Measurements from ENCODE around the gene GOLGA8B.
"Not testable (repeated sequence)": the region's sequence is repeated elsewhere in the genome, so short reads cannot be mapped to it uniquely, and the experiment has no call there.

GOLGA8B gene, protein sequence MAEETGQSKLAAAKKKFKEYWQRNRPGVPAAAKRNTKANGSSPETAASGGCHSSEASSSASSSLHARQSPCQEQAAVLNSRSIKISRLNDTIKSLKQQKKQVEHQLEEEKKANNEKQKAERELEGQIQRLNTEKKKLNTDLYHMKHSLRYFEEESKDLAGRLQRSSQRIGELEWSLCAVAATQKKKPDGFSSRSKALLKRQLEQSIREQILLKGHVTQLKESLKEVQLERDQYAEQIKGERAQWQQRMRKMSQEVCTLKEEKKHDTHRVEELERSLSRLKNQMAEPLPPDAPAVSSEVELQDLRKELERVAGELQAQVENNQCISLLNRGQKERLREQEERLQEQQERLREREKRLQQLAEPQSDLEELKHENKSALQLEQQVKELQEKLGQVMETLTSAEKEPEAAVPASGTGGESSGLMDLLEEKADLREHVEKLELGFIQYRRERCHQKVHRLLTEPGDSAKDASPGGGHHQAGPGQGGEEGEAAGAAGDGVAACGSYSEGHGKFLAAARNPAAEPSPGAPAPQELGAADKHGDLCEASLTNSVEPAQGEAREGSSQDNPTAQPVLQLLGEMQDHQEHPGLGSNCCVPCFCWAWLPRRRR

DNA sequence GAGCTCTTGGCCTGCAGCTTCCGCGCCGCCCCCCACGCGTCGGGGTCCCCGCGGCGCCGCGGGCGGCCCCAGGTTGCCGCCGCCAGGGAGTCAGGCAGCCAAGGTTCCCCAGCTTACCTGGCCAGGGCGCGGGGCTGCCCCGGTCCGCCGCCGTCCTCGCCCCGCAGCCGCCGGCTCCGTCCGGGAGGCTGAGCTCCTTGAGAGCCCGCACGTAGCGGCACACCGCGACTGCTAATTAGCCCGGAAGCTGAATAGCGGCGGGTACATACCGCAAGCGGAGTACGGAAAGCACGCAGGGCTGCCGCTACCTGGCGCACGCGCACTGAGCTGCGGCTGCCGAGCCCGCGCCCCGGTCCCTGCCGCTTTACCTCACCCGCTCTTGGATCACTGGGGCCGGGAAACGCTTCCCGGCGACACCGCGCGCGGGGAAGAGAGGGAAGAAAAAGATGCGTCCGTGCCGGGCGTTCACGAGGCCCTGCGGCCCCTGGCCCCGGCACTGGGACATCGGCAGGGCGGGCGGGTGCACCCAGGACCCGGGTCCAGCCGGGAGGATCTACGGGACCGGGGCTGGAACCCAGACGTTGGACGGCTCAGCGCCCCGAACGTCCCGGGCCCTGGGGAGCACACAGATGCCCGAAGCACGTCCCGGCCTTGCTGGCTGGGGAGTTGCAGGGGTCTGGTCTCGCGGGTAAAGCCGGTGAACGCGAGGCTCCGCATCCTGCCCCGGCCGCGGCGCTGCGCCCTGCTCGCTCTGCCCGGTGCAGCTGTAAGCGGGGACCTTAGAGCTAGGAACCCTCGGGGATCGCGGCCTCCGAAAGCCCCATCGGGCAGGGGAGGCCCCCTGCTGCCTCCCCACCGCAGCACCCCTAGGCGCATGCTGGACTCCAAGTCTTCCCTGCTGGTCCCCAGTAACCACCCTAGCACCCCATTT lies at the start of gene GOLGA8B:
TSS of gene GOLGA8B (minus strand) at position 253 of the 931 bp plus-strand sequence. CDS start 47,739 bp downstream, outside the sequence.
- peak; percentile 67 for DNase-seq

DNA sequence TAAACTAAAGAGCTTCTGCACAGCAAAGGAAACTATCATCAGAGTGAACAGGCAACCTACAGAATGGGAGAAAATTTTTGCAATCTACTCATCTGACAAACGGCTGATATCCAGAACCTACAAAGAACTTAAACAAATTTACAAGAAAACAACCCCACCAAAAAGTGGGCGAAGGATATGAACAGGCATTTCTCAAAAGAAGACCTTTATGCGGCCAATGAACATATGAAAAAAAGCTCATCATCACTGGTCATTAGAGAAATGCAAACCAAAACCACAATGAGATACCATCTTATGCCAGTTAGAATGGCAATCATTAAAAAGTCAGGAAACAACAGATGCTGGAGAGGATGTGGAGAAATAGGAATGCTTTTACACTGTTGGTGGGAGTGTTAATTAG lies 49.7 kb upstream of the GOLGA8B start:
- not testable (repeated sequence) for DNase-seq

DNA sequence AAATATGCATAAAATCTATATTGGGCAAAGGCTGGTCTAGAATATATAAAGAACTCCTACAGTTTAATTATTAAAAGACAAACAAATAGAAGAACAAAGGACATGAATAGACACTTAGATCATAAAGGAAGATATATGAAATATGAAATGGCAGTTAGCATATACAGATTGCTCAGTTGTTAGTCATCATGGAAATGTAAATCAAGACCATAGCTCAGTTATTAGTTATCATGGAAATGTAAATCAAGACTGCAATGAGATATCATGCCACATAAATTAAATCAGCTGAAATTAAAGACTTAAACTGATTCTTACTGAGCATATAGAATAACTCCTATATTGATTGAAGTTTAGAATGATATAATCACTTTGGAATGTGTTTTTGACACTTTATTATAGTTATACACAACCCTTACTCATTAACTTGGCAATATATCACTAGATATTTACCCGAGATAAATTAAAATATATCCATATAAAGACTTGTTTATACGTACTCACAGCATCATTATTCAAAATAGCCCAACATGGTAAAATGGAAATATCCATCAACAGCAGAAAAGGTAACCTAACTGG lies 45.2 kb upstream of the GOLGA8B start:
- no peak for DNase-seq

DNA sequence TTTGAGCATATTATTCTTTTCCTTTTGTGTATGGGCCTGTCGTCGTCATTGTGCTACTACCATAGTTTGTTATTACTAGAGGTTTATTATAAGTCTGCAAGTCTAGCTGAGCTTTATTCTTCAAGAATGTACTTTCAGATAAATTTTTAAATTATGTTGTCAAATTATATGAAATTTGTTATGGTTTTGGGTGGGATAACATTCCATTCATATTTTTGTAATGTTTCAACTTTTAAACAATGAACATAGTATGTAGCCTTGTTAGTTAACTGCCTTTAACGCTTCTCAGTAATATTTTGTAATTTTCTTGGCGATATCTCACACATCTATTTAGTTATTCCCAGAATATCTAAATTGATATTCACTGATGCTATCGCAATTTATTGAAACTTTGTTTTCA lies 41.6 kb upstream of the GOLGA8B start:
- DNase-seq: no peak

DNA sequence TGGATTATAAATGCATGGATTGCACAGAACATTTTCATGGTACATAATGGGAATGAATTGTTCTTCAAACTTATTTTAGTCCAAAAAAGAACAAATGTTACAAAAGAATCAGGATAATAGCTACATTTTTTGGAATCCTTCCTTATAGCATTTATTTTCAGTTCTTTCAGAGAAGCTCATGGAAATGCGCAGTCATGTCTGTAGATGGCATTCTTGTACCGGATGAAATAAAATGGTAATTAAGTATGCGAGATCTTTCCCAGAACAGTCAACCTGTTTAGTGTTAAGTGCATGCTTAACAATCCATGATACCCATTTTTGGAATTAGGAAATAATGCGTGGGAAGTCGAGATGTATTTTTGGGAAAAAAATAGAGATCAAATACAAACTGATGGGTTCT lies 38.2 kb upstream of the GOLGA8B start:
- no peak for DNase-seq

DNA sequence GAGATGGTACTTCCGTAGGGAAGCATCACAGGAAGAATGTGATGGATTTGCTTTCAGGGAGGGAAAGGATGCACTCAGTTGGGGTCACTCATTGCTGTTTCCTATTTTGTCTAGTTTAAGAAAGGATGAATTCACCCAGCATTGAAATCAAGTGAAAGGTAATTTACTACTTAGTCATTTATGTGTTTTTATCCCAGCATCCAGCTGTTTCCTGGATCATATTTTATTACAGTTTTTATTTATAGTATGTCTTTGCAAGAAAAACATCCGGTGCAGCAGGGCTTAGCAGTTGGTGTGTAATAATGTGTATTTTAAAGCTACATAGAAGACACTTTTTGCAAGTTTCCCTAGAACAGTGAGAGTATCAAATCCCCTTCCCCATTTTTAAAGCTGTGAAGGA lies 37.4 kb upstream of the GOLGA8B start:
- no peak for DNase-seq

DNA sequence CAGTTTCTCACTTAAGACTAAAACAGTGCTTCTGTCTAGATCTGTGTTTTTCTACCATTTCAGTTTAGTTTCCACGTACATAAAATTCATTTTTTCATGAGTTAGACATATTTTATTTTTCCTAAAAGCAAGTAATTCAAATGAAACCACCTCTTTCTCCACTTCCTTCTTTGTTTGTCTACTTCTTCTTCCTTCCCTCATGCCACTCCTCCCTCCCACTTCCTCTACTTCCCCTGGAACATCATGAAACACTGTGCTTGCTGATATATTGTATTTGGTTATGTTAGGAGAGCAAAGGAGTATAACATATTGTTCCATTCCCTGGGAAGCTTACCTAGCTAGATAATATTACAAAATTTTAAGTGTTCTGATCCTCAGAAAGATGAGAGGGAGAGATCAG lies 36.7 kb upstream of the GOLGA8B start:
- no peak for DNase-seq

DNA sequence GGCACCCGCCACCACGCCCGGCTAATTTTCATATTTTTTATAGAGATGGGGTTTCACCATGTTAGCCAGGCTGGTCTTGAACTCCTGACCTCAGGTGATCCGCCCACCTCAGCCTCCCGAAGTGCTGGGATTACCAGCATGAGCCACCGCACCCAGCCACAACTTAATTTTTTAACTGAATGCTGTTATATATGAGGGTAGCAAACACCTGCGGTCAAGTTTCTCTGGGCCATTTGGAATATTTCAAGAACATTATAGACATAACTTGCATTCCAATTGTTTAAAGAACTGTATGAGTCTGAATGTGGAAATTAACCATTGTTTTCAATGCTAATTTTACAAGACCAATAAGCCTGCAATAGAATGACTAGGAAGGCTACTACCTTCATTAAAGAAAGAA lies 35.7 kb upstream of the GOLGA8B start:
- no peak for DNase-seq

DNA sequence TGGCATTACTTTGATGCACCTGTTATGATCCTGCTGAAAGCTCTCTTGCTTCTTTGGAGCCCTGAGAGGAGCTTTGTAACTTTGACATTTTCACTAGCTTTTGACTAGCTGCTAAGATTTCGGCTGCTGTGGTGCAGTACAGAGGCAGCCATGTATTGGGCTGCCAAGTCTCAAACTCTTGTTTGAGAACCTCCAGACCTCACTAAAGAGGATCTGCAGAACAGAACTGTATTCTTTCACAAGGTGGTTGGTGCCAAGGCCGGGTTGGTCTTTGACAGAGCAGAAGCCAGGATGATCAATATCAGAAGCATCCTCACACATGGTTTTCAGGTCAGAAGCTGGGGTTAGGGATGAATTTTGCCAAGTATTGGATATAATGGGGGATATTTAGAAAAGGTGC lies 34.6 kb upstream of the GOLGA8B start:
- no peak for DNase-seq

DNA sequence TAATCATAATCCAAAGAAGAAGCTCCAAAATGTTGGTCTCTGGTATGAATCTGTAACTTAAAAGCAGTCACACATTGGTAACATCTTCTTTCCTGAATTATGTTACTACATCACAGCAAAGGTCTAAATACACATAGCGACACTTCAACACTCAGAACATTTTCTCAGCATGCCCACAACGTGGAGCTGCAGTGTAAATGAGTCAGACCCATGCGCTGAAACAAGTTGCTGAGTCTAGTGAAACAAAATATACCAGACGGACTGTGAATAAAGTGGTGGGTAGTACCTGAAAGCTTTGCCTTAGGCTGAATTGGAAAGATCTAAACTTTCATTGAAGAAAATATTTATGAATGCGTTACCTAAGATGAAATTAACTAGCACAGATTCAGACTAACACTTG lies 33.2 kb upstream of the GOLGA8B start:
- DNase-seq: no peak

DNA sequence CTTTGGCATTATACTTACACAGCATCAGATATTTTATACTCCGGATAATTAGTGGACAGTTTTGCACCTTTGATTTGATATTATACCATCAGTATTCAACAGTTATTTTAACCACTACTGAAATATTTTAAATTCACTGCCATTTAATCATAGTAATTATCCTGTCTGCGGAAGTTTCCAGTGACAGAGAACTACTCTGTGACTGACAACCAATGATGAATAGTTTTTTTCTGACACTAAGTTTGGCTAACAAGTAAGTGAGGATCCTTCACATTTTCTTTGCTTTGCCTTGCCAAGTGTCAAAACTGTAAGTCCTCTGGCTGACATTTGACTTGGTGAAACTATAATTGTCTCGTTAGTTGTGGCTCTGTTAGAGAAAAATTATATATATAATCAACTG lies 30.5 kb upstream of the GOLGA8B start:
- DNase-seq: no peak

DNA sequence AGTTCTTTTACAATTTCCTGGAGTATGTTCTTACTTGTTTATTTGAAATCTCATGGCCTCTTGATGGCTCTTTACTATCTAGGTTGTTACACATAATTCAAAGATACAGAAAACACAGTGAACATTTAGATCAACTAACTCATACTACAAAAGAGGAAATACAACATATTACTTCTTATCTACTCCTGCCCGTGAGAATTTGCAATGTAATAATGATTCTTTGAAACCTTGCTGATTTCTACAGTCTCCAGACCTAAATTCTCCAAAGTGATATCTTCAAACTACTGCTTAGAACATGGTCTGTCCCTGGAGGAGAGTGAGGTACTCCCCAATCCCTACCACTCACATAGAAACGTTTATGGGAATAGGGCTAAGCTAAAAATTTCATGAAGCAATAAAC lies 29.9 kb upstream of the GOLGA8B start:
- no peak for DNase-seq

DNA sequence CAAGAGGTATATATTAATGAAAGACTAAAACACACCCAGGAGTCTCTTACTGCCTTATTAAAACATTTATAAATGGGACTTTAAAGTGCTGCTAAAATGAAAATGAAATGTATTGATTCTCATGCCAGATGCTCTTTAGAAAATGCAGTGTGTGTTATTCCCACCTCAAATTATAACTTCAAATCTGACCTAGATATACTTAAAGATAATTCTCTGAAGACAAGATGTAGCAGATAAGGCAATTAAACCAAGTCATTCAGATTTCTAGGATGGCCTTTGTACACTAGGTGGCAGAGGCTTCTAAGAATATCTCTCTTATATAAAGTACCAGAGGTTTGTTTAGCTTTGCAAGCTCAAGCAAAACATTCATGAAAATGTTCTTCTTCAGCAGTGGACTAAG lies 26.9 kb upstream of the GOLGA8B start:
- no peak for DNase-seq

DNA sequence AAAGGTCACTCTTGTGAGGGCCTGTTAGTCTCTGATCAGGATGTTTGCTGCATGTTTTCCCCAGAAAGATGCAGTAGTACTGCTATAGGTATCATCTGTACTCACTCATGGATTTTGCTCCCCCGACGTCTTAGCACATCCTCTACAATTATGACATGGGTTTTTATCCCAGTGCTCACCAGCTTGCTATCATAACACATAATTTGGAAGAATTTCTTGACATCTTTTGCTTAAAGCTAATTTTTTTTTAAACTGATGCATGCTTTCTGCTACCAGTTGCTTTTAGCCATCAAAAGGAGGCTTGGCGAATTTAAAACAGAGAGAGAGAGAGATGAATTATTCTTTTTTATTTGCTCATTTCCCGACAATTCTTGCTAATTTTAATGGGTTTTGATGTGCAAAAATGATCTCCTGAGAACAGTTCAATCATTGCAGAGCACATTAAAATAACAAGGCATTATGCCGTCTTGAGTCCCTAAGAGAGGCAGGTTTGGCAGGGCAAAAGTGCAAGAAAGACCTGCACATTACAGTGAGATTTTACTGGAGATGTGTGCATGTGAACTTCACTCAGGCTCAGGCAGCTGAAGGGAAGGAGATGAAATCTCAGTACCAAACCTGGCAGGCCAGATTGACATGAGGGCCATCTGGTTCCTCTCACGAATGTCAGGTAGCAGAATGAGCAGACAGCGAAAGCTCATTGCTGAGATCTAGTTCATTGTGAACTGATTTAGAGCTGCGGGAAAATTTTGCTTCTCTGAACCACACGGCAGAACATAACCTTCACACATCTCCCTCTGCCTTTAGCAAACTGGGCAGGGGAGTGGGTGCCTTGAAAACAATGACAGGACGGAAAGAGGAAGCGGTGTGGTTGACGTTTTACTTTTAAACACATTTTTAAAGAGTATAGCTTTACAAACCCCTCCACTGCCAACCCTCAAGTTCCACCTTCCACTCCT lies 25.9 kb upstream of the GOLGA8B start:
- no peak for DNase-seq

DNA sequence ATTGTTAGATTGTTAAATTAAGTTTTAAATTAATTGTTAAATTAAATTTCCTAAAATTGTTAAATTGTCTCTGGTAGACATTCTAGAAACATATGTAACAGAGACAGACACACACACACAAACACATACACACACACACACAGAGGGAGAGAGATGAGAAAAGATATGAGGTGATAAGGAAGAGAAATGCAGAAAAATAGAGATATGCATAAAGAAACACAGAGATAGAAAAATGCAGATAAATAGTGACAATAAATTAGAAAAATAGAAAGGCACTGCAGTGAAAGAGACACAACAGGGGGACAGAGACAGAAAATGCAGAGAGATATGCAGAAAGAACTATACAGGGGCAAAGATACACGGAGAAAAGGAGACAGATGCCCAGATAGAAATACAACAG lies 25.1 kb upstream of the GOLGA8B start:
- no peak for DNase-seq

DNA sequence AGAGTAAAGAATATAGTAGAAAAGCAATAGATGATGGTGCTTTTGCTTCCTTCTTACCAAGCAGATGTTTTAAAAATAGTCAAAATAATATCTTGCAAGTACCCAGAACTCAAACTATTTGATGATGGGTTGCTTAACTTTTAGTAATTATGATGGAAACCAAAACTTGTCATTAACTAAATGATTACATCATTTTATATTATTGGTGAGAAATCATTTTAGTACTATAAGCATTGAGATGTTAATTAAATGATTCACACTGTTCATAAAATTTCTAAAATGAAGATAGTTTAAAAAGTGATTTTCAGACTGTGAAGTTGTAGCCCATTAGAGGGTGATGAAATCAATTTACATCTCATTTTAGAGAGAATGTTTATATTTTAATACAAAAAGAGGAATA lies 24.4 kb upstream of the GOLGA8B start:
- no peak for DNase-seq

DNA sequence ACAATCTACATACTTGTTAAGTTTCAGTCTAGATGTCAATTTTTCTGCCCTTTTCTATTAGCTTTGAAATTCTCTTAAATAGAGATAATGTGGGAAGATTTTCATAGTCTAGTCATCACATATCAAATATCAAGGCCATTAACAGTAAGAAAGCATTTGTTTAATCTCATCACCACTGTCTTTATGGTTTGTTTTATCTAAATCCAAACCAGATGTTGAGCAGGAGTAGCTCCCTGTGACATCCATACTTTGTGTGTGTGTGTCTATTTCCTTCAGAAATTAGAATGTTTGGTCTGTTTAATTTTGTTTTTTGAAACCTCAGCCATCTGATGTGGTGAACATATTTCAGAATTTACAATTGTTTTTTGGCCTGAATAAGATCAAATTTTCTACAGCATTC lies 23.1 kb upstream of the GOLGA8B start:
- DNase-seq: no peak

DNA sequence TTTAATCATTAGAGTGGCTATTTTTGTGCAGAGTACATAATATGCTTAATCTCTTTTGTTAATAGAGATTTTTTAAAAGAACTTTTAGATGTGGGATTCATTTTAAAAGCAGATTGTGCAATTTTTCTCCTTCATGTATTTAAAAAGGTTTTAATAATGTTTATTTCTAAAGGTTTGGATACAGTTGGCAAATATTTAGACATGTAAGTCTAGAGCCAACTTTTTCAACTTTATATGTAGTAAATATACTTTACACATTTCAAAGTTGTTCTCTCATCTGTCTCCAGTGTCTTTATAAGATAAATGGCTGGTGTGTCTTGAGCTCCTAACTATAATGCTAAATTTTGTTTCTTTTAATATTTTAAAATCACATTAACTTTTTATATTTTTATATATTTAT lies 22.7 kb upstream of the GOLGA8B start:
- no peak for DNase-seq

DNA sequence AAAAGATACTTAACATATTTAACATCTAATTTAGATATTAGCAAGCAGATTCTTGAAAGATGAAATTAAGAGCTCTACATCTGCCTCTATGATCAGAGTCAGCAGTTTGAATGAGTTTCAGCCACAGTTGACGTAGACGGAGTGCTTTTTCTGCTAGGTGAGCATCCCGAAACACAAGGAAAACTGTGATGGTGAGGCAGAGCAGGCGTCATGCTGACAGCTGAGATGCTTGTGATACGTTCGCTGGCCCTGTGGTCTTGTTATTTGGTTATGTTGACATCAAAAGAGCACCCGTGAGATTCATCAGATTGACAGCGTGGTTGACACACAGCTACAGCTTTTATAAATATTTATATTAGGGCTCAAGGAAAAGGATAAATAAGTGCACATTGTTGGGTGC lies 19.6 kb upstream of the GOLGA8B start:
- DNase-seq: no peak

DNA sequence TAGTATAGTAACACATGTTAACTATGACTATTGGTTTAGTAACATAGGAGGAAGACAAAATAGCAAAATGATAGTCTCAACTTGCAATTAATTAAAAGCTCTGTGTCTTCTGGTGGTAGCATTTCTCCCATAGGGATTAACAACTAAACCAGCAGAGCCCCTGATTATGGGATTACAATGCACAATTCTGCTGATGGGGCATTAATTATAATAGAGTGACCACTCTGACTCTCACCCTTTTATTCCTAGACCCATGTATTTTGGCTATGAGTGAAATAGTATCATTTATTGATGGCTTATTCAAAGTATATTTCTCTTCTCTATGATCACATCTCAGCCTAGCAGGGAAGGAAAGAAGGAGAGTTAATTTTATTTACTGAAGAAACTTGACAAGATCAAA lies 17.5 kb upstream of the GOLGA8B start:
- DNase-seq: no peak

DNA sequence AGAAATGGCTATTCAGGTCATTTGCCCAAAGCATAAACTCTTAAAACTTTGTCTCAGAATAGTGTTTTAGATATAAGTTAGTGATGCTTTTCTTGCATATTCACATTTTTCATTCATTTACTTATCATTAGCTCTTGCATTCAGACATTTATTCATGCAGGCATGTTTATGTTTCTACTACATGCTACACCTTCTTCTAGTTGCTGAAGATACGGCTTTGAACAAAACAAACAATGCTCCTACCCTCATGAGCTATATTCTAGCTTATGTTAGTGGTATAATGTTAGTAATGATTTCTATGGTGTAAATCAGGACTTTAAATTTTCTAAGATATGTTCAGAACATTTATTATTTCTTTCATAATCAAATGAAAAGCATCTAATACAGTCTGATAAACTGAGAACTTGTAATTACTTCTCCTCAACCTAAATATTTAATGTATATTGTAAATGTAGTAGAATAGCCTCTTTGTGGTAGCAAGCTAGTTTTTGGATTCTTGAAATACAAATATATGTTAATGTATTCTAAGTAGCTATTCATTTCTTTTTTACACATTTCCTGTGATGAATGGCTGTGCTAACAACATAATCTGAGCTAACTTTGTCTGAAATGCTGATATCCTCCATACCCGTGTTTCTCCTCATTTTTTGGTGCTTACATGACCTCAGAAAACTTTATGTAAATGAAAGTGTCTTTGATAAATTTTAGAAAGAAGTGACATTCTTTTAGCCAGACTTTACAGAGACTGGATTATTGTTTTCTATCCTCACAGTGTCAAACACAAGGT lies 15.5 kb upstream of the GOLGA8B start:
- no peak for DNase-seq

Data from NCI-H2171 (cell line).